K562 (cell line): ENCODE data around the gene RFX7. TPM values are rescaled to one million over a fixed set of nuclear protein-coding genes. Genes with fewer than 3 reads are reported as not detected.

Source experiments
- ATAC-seq: fragments of 200-7000 bp; cut with Tn5 transposase; 3 replicates; pipeline ENCODE4 v1.9.1; 2020; ENCODE audit warnings: moderate library complexity
- BruUV-seq: library from RNA; stranded (reverse); fragments of 400-500 nt; replicated peaks from 2 replicates; lab custom pipeline; 2021; lab: Mats Ljungman, UMichigan
- CTCF ChIA-PET: fragments of 300-600 bp; formaldehyde crosslinking; extraction: SDS; loops from one replicate; lab custom pipeline; 2021; ENCODE audit warnings: low intra/inter-chr PET ratio; lab: Yijun Ruan, JAX
- POLR2A ChIA-PET: fragments of 300-600, 350-650 bp; sonication (Branson Sonifier 250); formaldehyde crosslinking; extraction: SDS; loops from one replicate; lab custom pipeline; 2021; ENCODE audit warnings: antibody characterized with exemption, inconsistent platforms; lab: Yijun Ruan, JAX
- DNase-seq, 4 experiments: peaks; one replicate each; pipeline versions ENCODE4 v3.0.0 to v3.0.0-alpha.2; 2011 to 2018; ENCODE audit warnings: low spot score in 3 of 4, mixed read lengths in 3 of 4; ENCODE audit errors: extremely low read depth in 1 of 4
- FAIRE-seq: peaks from 2 replicates; lab custom pipeline; 2011; peaks lifted over from hg19 to GRCh38; lab: Jason Lieb, UNC
- H2AFZ ChIP-seq: 2 replicates; pipeline ENCODE4 v1.6.0; 2011; ENCODE audit warnings: low read depth, low read length, control low read depth, inconsistent platforms
- H3K27ac ChIP-seq: fragments of 200-600 bp; 3 replicates; pipeline ENCODE4 v1.8.0; 2011; ENCODE audit warnings: low read depth, mild to moderate bottlenecking, control low read depth, inconsistent platforms, low read length, moderate library complexity, mixed read lengths; ENCODE audit errors: extremely low read depth
- H3K27me3 ChIP-seq, 2 experiments: fragments of 300-600 bp in 1 of 2; 2 replicates in 1 of 2; 3 replicates in 1 of 2; pipeline versions ENCODE4 v1.6.0 to v1.8.0; 2011; ENCODE audit warnings: inconsistent platforms in 2 of 2, low read length in 2 of 2, mild to moderate bottlenecking in 1 of 2, mixed read lengths in 1 of 2, moderate library complexity in 1 of 2; ENCODE audit not compliant: control insufficient read depth in 2 of 2, insufficient read depth in 2 of 2
- H3K36me3 ChIP-seq: fragments of 300-600 bp; 3 replicates; pipeline ENCODE4 v1.8.0; 2011; ENCODE audit warnings: mild to moderate bottlenecking, low read length, inconsistent platforms; ENCODE audit not compliant: control insufficient read depth, insufficient read depth
- H3K4me1 ChIP-seq, 2 experiments: fragments of 200-600 bp in 1 of 2; replicated peaks in 1 of 2; 2 replicates in 1 of 2; 3 replicates in 1 of 2; pipeline versions ENCODE4 v1.5.1 to v1.8.0; 2011; ENCODE audit warnings: inconsistent platforms in 2 of 2, low read length in 2 of 2, mild to moderate bottlenecking in 1 of 2, mixed read lengths in 1 of 2, moderate library complexity in 1 of 2; ENCODE audit not compliant: control insufficient read depth in 2 of 2, insufficient read depth in 2 of 2
- H3K4me2 ChIP-seq: 2 replicates; pipeline ENCODE4 v1.6.1; 2011; ENCODE audit warnings: low read length, control low read depth, inconsistent platforms, mixed read lengths; ENCODE audit not compliant: insufficient read depth
- H3K4me3 ChIP-seq: fragments of 200-600 bp; sonication (generic), shearing (Covaris generic); 2 replicates; pipeline ENCODE4 v1.5.1; 2016; ENCODE audit warnings: control low read depth, inconsistent platforms
- H3K79me2 ChIP-seq: fragments of 200-600 bp; 3 replicates; pipeline ENCODE4 v1.8.0; 2011; ENCODE audit warnings: low read length, inconsistent platforms; ENCODE audit not compliant: control insufficient read depth, insufficient read depth
- H3K9ac ChIP-seq, 2 experiments: 2 replicates each; pipeline versions ENCODE4 v1.6.0 to v1.6.1; 2011; ENCODE audit warnings: low read depth in 2 of 2, low read length in 2 of 2, control low read depth in 1 of 2, inconsistent platforms in 1 of 2, mild to moderate bottlenecking in 1 of 2, mixed read lengths in 1 of 2; ENCODE audit not compliant: insufficient read depth in 1 of 2
- H3K9me1 ChIP-seq: one replicate; pipeline ENCODE4 v1.6.0; 2011; ENCODE audit warnings: inconsistent platforms, mild to moderate bottlenecking, low read length, moderate library complexity; ENCODE audit not compliant: control insufficient read depth, insufficient read depth
- H3K9me3 ChIP-seq: replicated peaks from 2 replicates; pipeline ENCODE4 v1.5.1; 2011; ENCODE audit warnings: low read depth, low read length, inconsistent platforms; ENCODE audit not compliant: control insufficient read depth, insufficient read depth
- H4K20me1 ChIP-seq: replicated peaks from 2 replicates; pipeline ENCODE4 v1.6.1; 2011; ENCODE audit warnings: low read length, inconsistent platforms, mixed read lengths; ENCODE audit not compliant: control insufficient read depth, insufficient read depth
- BDP1 ChIP-seq: IDR thresholded peaks from 3 replicates; pipeline ENCODE4 v1.6.1; 2011; ENCODE audit not compliant: insufficient read length, insufficient read depth
- DACH1 ChIP-seq: fragments of 450-650 bp; IDR thresholded peaks from 2 replicates; pipeline ENCODE4 v1.6.1; 2018; ENCODE audit not compliant: partially characterized antibody
- L3MBTL2 ChIP-seq: fragments of 450-650 bp; IDR thresholded peaks from 2 replicates; pipeline ENCODE4 v1.6.1; 2016; ENCODE audit warnings: mild to moderate bottlenecking, moderate library complexity
- MAZ ChIP-seq, 2 experiments: fragments of 450-650 bp in 1 of 2; sonication (generic) in 1 of 2; formaldehyde crosslinking; IDR thresholded peaks in 1 of 2; conservative IDR thresholded peaks in 1 of 2; 2 replicates each; pipeline versions ENCODE4 v1.4.0 to v1.5.0; 2020; ENCODE audit warnings: mild to moderate bottlenecking in 1 of 2, missing genetic modification reagents in 1 of 2
- MYNN ChIP-seq, 2 experiments: sonication (generic); formaldehyde crosslinking in 1 of 2; IDR thresholded peaks; 2 replicates each; pipeline versions ENCODE4 v1.5.0 to v1.6.1; 2016 to 2020; ENCODE audit warnings: antibody characterized with exemption in 1 of 2, missing genetic modification reagents in 1 of 2
- NFXL1 ChIP-seq: fragments of 450-650 bp; formaldehyde crosslinking; IDR thresholded peaks from 2 replicates; pipeline ENCODE4 v1.4.0; 2021; ENCODE audit warnings: mild to moderate bottlenecking
- PHB ChIP-seq: fragments of 250-450 bp; sonication (Bioruptor Pico); IDR thresholded peaks from 2 replicates; pipeline ENCODE4 v1.5.0; 2021
- RBM15 ChIP-seq: fragments of 200-400 bp; formaldehyde crosslinking; IDR thresholded peaks from 2 replicates; pipeline ENCODE4 v1.6.1; 2018; ENCODE audit warnings: mild to moderate bottlenecking, low read length, moderate library complexity; ENCODE audit not compliant: insufficient read depth
- RFX1 ChIP-seq: fragments of 450-650 bp; IDR thresholded peaks from 2 replicates; pipeline ENCODE4 v1.6.1; 2016; ENCODE audit warnings: mild to moderate bottlenecking, moderate library complexity
- SMAD4 ChIP-seq: fragments of 250-450 bp; sonication (Bioruptor Pico); conservative IDR thresholded peaks from 2 replicates; pipeline ENCODE4 v1.8.0; 2021; ENCODE audit warnings: inconsistent platforms, mild to moderate bottlenecking, moderate library complexity
- SREBF2 ChIP-seq: sonication (generic); formaldehyde crosslinking; IDR thresholded peaks from 2 replicates; pipeline ENCODE4 v1.4.0; 2020; ENCODE audit warnings: mild to moderate bottlenecking, missing genetic modification reagents
- SRF ChIP-seq, 2 experiments: fragments of 250-450, 450-650 bp in 1 of 2; sonication (Bioruptor Pico) in 1 of 2; sonication (generic) in 1 of 2; formaldehyde crosslinking; IDR thresholded peaks; 2 replicates each; pipeline versions ENCODE4 v1.5.0 to v1.5.1; 2020 to 2022; ENCODE audit warnings: mild to moderate bottlenecking in 1 of 2, missing genetic modification reagents in 1 of 2
- TFE3 ChIP-seq: fragments of 450-650 bp; formaldehyde crosslinking; IDR thresholded peaks from 2 replicates; pipeline ENCODE4 v1.4.0; 2020; ENCODE audit warnings: mild to moderate bottlenecking, mixed read lengths
- ZFPM2 ChIP-seq: fragments of 250-450 bp; sonication (Bioruptor Pico); IDR thresholded peaks from 2 replicates; pipeline ENCODE4 v1.5.1; 2022; ENCODE audit warnings: mild to moderate bottlenecking
- ZNF263 ChIP-seq: sonication (generic); formaldehyde crosslinking; IDR thresholded peaks from 2 replicates; pipeline ENCODE4 v1.8.0; 2022; ENCODE audit warnings: mild to moderate bottlenecking, missing genetic modification reagents, borderline replicate concordance
- ZNF431 ChIP-seq: sonication (generic); formaldehyde crosslinking; IDR thresholded peaks from 2 replicates; pipeline ENCODE4 v1.8.0; 2022; ENCODE audit warnings: mild to moderate bottlenecking, missing genetic modification reagents
- WGBS: fragments of 100-300 bp; shearing (Covaris generic); methylation state at CpG from one replicate; pipeline ENCODE4 v1.1.6; 2016; ENCODE audit warnings: low coverage, mixed read lengths; ENCODE audit not compliant: insufficient coverage; ENCODE audit errors: missing lambda C conversion rate; 5-methylcytosine and 5-hydroxymethylcytosine counted together
- in situ Hi-C: fragments of 300-500 bp; cut with MboI; formaldehyde crosslinking; loops from 4 replicates; pipeline ENCODE4 v1.15.0; 2018; ENCODE audit warnings: inconsistent platforms, mixed read lengths
- intact Hi-C: fragments of 100-400 bp; cut with micrococcal nuclease; formaldehyde crosslinking; loops from 2 replicates; pipeline ENCODE4 v1.14.2; 2022
- polyA plus RNA-seq, 8 experiments: library from polyadenylated mRNA; depleted of rRNA in 4 of 8; stranded (reverse) in 5 of 8; unstranded in 3 of 8; fragments of >200 nt; fragmentation: Nextera tagmentation in 2 of 8; fragmentation: Illumina TruSeq in 1 of 8; extraction: Ambion mirVana in 2 of 8; extraction: Trizol in 1 of 8; gene quantifications; 2 replicates each; pipeline versions ENCODE4 v1.2.1 to v1.2.3, GENCODE V29; 2011 to 2014; ENCODE audit warnings: inconsistent platforms in 1 of 8, missing spikeins in 1 of 8
- total RNA-seq, 7 experiments: library from RNA; depleted of rRNA in 6 of 7; stranded (reverse); fragments of >200 nt in 6 of 7; fragmentation: Illumina TruSeq in 2 of 7; extraction: Trizol in 2 of 7; gene quantifications; 2 replicates each; pipeline versions ENCODE4 v1.2.1 to v1.2.3, GENCODE V29; 2011 to 2021; ENCODE audit warnings: low replicate concordance in 1 of 7

RFX7 gene
- total and polyA plus RNA-seq, 9 of the 15 experiments (the other 6 are each of a cell fraction or from before 2014, with no cell fraction given): 2.4 to 17.9 (median 6.3) TPM

- no peak for TF ChIP-seq PHB (CRISPR knock-in tag)
- no peak for TF ChIP-seq SMAD4 (CRISPR knock-in tag)
Observed at GRCh38 chr15:56208185-56208584, 35.5 kb downstream of the RFX7 start (continued).

GRCh38 chr15:56207711-56208110 lies 36.0 kb downstream of the RFX7 start:
- H3K4me3 ChIP-seq: no peak overlapping the region
- TF ChIP-seq BDP1 (no peak), RFX1 (no peak), NFXL1 (no peak), DACH1 (no peak), ZNF431 (CRISPR knock-in tag) (no peak), SREBF2 (no peak), MAZ (CRISPR knock-in tag; conservative IDR thresholded peaks at IDR 0.05 in 1 of 2, IDR thresholded peaks at IDR 0.05 in 1 of 2) (no peak), ZNF263 (CRISPR knock-in tag) (no peak), TFE3 (no peak), SRF (CRISPR knock-in tag; IDR thresholded peaks at IDR 0.05) (no peak), ZFPM2 (CRISPR knock-in tag) (no peak), MYNN (IDR thresholded peaks at IDR 0.05) (no peak), MYNN (CRISPR knock-in tag; IDR thresholded peaks at IDR 0.05) (no peak), L3MBTL2 (no peak), RBM15 (no peak)
- TF ChIP-seq, all 486 proteins: peak for 0
- Histone ChIP-seq H4K20me1 (no peaks in the 10 kb centered on the region), H3K27ac (no peak overlapping the region), H3K27me3 (no peaks in the 10 kb centered on the region), H3K4me2 (no peak overlapping the region), H3K4me1 (peaks cover 0 to 7% of the 10 kb centered on the region in 2 experiments; a peak in 2 of 5 replicates), H3K79me2 (peaks cover 88% of the 10 kb centered on the region), H3K36me3 (peaks cover 5% of the 10 kb centered on the region; the same call in 2 of the 3 replicates), H2AFZ (no peak overlapping the region), H3K9ac (no peak overlapping the region), H3K9me3 (no peaks in the 10 kb centered on the region), H3K9me1 (no peaks in the 10 kb centered on the region)
- ChIA-PET CTCF (no interaction called here), POLR2A (interaction anchor here (1.1 to 1.9 kb wide), 2 partner anchors 8 to 28 kb away, joined by 3 to 4 read pairs; no protein-coding TSS in a partner anchor)
- no peak for ATAC-seq
- in situ Hi-C loops: no loop called here
- no TSS peak for BruUV-seq
- DNase-seq: no peak
- intact Hi-C loops: no loop called here
- WGBS: 19% methylated on average over 1 of the region's 1 CpG
- no peak for FAIRE-seq
